ENCODE measurements around the gene LSM5. TPM values are rescaled to one million over a fixed set of nuclear protein-coding genes. Genes with fewer than 3 reads are reported as not detected.
"Not testable (repeated sequence)": the region's sequence is repeated elsewhere in the genome, so short reads cannot be mapped to it uniquely, and the experiment has no call there.

Gene LSM5
- total RNA-seq, 2 experiments from 2014 or later = 132 to 141 TPM

DNA sequence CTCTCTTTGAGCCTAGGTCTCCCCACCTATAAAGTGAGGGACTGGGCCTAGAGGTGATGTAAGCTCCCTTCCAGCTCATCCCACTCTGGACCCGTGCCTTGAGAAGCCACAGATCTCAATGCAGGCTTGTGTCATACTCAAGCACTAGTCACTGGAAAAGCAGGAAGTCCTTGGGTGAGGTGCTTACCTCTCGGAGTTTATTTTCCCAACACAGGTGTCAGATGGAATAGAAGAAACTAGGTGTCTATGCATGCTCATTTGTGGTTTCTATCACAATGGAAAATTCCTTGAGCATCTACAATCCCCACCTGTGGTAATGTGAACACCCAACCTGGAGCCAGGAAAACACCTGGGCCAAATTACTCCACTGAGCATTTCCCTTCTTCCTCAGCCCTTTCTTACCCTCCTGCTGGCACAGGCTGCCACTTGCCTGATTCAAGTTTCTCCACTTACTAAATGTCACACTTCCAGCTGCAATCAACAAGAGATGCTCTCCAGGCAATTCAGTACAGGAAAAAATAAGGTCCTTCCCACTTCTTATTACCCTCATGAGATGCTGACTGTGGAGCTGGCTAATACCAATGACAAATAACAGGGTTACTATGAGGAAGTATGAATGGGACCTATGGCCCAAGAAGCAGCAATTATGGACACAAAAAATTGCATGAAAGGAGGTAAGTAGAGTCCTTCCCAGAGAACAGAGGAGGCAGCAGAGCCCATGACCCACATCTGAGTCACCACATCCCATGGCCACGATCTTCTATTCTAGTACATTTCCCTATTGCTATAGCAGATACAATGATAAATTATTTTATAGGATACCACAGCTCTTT lies 13.1 kb downstream of the LSM5 start:
- Mint-ChIP-seq H3K4me1 (ENCODE audit: low read depth) (peaks cover 6% of the 10 kb centered on the region), H3K36me3 (ENCODE audit: low read depth) (no peaks in the 10 kb centered on the region), H3K27me3 (ENCODE audit: low read depth) (peaks cover under 1% of the 10 kb centered on the region), H3K9me3 (no peaks in the 10 kb centered on the region), H3K27ac (no peak overlapping the region), H3K4me3 (no peak overlapping the region)
- DNase-seq = no peak
- CTCF ChIA-PET = interaction anchor here (0.6 to 1.1 kb wide), 2 partner anchors 266 to 289 kb away, joined by 3 to 7 read pairs; no protein-coding TSS in a partner anchor
- intact Hi-C loops (cut with micrococcal nuclease) = no loop called here

DNA sequence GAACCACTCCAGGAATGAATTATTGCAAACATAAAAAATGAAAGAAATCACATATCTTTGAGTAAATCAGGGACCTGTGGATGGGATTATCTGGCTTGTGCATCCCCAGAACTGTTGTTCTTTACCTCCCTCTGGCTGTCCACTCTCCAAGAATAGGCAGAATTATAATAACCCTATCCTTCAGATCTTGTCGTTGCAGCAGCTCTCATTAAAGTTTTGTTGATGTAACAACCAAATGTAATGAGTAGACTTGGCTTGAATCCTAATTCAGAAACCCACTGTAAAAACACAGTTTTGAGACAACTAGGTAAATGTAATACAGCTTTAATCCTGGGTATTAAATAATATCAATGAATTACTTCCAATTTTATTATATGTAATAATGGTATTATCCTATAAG lies 16.2 kb downstream of the LSM5 start:
- CTCF ChIA-PET = no interaction called here
- Mint-ChIP-seq H3K4me1 (ENCODE audit: low read depth) (no peaks in the 10 kb centered on the region), H3K4me3 (no peak overlapping the region), H3K9me3 (no peaks in the 10 kb centered on the region), H3K27me3 (ENCODE audit: low read depth) (peaks cover 1% of the 10 kb centered on the region), H3K36me3 (ENCODE audit: low read depth) (no peaks in the 10 kb centered on the region), H3K27ac (no peak overlapping the region)
- intact Hi-C loops (cut with micrococcal nuclease) = no loop called here
- no peak for DNase-seq

DNA sequence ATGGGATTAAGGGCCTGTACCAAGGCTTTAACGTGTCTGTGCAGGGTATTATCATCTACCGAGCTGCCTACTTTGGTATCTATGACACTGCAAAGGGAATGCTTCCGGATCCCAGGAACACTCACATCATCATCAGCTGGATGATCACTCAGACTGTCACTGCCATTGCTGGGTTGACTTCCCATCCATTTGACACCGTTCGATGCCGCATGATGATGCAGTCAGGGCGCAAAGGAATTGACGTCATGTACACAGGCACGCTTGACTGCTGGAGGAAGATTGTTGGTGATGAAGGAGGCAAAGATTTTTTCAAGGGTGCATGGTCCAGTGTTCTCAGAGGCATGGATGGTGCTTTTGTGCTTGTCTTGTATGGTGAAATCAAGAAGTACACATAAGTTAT lies 18.2 kb downstream of the LSM5 start:
- no peak for DNase-seq
- Mint-ChIP-seq H3K36me3 (ENCODE audit: low read depth) (no peaks in the 10 kb centered on the region), H3K27me3 (ENCODE audit: low read depth) (peaks cover 1% of the 10 kb centered on the region), H3K27ac (no peak overlapping the region), H3K4me1 (ENCODE audit: low read depth) (no peaks in the 10 kb centered on the region), H3K9me3 (no peaks in the 10 kb centered on the region), H3K4me3 (no peak overlapping the region)
- CTCF ChIA-PET = no interaction called here
- intact Hi-C loops (cut with micrococcal nuclease) = no loop called here

DNA sequence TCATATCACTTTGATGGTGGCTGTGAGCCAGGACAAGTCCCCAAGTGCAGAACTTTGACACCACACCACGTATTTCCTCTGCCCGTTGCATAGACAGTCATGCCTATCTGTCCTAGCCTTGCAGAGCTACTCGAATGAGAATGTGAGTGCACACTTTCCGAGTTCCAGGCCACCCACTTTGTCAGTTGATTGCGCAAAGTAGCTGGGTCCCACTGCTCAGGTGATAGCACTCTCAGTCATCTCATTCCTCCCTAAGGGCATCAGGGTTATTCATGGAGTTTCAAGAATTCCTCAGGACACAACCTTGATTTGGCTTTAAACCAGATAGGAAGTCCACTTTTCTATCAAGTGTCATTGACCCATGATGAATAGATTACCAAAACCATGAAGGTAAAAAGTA lies 19.3 kb downstream of the LSM5 start:
- intact Hi-C loops (cut with micrococcal nuclease) = no loop called here
- H3K27ac Mint-ChIP-seq = no peak overlapping the region

DNA sequence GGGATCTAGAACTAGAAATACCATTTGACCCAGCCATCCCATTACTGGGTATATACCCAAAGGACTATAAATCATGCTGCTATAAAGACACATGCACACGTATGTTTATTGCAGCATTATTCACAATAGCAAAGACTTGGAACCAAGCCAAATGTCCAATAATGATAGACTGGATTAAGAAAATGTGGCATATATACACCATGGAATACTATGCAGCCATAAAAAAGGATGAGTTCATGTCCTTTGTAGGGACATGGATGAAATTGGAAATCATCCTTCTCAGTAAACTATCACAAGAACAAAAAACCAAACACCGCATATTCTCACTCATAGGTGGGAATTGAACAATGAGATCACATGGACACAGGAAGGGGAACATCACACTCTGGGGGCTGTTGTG lies 20.2 kb downstream of the LSM5 start:
- H3K27ac Mint-ChIP-seq; H3K9me3 Mint-ChIP-seq; H3K27me3 Mint-ChIP-seq (ENCODE audit: low read depth); H3K36me3 Mint-ChIP-seq (ENCODE audit: low read depth); CTCF ChIA-PET; DNase-seq; H3K4me3 Mint-ChIP-seq; H3K4me1 Mint-ChIP-seq (ENCODE audit: low read depth); intact Hi-C loops (cut with micrococcal nuclease): not testable (repeated sequence)

More for the DNA sequence above, 19.3 kb downstream of the LSM5 start:
- Mint-ChIP-seq H3K27me3 (ENCODE audit: low read depth) (peaks cover 1% of the 10 kb centered on the region), H3K36me3 (ENCODE audit: low read depth) (no peaks in the 10 kb centered on the region), H3K9me3 (no peaks in the 10 kb centered on the region), H3K4me3 (no peak overlapping the region), H3K4me1 (ENCODE audit: low read depth) (no peaks in the 10 kb centered on the region)
- CTCF ChIA-PET = no interaction called here
- no peak for DNase-seq

DNA sequence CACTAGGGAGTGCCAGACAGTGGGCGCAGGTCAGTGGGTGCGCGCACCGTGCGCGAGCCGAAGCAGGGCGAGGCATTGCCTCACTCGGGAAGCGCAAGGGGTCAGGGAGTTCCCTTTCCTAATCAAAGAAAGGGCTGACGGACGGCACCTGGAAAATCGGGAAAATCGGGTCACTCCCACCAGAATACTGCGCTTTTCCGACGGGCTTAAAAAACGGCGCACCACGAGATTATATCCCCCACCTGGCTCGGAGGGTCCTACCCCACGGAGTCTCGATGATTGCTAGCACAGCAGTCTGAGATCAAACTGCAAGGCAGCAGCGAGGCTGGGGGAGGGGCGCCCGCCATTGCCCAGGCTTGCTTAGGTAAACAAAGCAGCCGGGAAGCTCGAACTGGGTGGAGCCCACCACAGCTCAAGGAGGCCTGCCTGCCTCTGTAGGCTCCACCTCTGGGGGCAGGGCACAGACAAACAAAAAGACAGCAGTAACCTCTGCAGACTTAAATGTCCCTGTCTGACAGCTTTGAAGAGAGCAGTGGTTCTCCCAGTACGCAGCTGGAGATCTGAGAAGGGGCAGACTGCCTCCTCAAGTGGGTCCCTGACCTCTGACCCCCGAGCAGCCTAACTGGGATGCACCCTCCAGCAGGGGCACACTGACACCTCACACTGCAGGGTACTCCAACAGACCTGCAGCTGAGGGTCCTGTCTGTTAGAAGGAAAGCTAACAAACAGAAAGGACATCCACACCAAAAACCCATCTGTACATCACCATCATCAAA lies 25.4 kb downstream of the LSM5 start:
- H3K4me3 Mint-ChIP-seq; H3K27ac Mint-ChIP-seq; CTCF ChIA-PET; H3K36me3 Mint-ChIP-seq (ENCODE audit: low read depth); H3K27me3 Mint-ChIP-seq (ENCODE audit: low read depth); H3K4me1 Mint-ChIP-seq (ENCODE audit: low read depth); H3K9me3 Mint-ChIP-seq; intact Hi-C loops (cut with micrococcal nuclease); DNase-seq: not testable (repeated sequence)

DNA sequence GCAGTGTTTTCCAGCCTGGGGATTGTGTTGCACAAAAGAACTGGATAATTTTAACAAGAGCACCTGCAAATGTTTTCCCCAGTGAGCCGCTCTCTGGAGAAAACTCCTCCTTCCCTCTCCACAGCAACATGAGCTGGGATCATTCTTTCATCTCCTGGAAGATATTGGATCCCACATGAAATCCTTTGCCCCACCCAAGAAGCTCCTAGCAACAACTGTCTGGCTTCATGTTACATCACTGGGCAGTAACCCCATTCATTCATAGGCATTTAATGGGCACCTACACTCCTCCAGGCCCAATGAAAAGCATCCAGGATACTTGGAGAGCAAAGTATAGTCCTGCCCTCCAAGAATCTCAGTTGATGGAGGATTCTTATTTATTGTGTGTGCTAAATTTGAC lies 27.2 kb downstream of the LSM5 start:
- Mint-ChIP-seq H3K36me3 (ENCODE audit: low read depth) (no peaks in the 10 kb centered on the region), H3K4me1 (ENCODE audit: low read depth) (no peaks in the 10 kb centered on the region), H3K9me3 (no peaks in the 10 kb centered on the region), H3K4me3 (no peak overlapping the region), H3K27ac (no peak overlapping the region), H3K27me3 (ENCODE audit: low read depth) (no peaks in the 10 kb centered on the region)
- intact Hi-C loops (cut with micrococcal nuclease) = no loop called here
- DNase-seq = no peak
- CTCF ChIA-PET = no interaction called here

DNA sequence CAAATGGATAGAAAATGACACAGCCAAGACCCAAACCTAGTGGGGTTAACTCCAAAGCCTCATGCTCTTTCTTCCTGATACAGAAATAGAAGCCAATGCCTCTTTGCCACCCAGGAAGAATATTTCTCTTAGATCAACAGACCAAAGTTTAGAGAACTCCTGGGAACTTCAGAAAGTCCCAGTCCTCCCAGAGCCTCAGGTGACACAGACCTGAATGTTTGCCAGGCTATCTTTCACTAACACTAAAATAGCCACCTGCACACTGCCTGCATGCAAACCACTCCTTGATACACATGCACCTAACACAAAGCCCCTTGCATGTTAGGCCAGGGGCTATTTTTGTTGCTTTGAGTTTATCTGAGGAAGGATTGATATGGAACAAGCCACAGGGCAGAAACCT lies 27.7 kb downstream of the LSM5 start:
- DNase-seq = no peak
- H3K36me3 Mint-ChIP-seq (ENCODE audit: low read depth) = no peaks in the 10 kb centered on the region
- H3K27ac Mint-ChIP-seq = no peak overlapping the region
- H3K4me1 Mint-ChIP-seq (ENCODE audit: low read depth) = no peaks in the 10 kb centered on the region
- H3K27me3 Mint-ChIP-seq (ENCODE audit: low read depth) = no peaks in the 10 kb centered on the region
- H3K4me3 Mint-ChIP-seq = no peak overlapping the region
- H3K9me3 Mint-ChIP-seq = no peaks in the 10 kb centered on the region
- intact Hi-C loops (cut with micrococcal nuclease) = no loop called here
- CTCF ChIA-PET = no interaction called here

DNA sequence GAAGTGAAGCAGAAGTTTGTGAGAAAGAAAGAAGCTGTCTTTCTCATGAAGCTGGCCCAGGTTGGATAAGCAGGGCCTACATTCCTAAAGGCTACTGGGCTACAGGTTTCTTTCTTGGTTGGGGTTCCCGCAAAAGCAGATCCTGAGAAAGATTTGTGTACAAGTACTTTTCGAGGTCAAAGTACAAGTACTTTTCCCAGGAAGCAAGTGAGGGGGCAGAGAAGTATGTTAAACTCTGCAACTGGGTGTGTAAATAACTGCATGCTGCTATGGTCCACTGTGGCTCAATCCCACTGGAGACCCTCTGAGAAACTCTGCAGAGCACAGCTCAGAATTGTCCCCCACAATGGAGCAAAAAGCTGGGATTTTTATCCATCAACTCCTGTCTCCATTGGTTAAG lies 28.7 kb downstream of the LSM5 start:
- no peaks in the 10 kb centered on the region for H3K4me1 Mint-ChIP-seq (ENCODE audit: low read depth)
- H3K4me3 Mint-ChIP-seq = no peak overlapping the region
- no peak overlapping the region for H3K27ac Mint-ChIP-seq
- intact Hi-C loops (cut with micrococcal nuclease) = no loop called here
- CTCF ChIA-PET = no interaction called here
- no peaks in the 10 kb centered on the region for H3K36me3 Mint-ChIP-seq (ENCODE audit: low read depth)
- no peak for DNase-seq
- H3K9me3 Mint-ChIP-seq = no peaks in the 10 kb centered on the region
- no peaks in the 10 kb centered on the region for H3K27me3 Mint-ChIP-seq (ENCODE audit: low read depth)

DNA sequence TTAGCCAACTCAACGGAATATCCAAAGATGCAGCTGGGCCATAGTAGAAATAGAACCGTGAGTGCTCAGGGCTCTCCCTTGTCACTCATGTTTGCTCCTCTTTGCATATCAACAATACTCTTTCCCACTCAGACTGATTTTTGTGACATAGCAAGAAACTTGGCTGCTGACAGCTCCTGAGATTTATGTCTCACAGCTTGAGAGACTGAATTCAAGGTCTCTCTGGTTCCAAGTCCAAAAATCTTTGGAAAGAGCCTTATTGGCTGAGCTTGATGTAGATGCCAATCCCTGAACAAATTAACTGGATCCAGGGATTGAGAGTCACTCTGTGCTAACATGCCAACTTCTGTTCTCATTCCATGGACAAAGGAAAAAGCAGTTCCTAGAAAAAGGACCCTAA lies 30.4 kb downstream of the LSM5 start:
- intact Hi-C loops (cut with micrococcal nuclease) = no loop called here
- no peaks in the 10 kb centered on the region for H3K27me3 Mint-ChIP-seq (ENCODE audit: low read depth)
- H3K27ac Mint-ChIP-seq = no peak overlapping the region
- no peak for DNase-seq
- H3K4me3 Mint-ChIP-seq = no peak overlapping the region
- no peaks in the 10 kb centered on the region for H3K9me3 Mint-ChIP-seq
- CTCF ChIA-PET = interaction anchor here (0.9 to 1.3 kb wide), 2 partner anchors 20 to 676 kb away, joined by 3 read pairs; no protein-coding TSS in a partner anchor
- H3K4me1 Mint-ChIP-seq (ENCODE audit: low read depth) = no peaks in the 10 kb centered on the region
- no peaks in the 10 kb centered on the region for H3K36me3 Mint-ChIP-seq (ENCODE audit: low read depth)

DNA sequence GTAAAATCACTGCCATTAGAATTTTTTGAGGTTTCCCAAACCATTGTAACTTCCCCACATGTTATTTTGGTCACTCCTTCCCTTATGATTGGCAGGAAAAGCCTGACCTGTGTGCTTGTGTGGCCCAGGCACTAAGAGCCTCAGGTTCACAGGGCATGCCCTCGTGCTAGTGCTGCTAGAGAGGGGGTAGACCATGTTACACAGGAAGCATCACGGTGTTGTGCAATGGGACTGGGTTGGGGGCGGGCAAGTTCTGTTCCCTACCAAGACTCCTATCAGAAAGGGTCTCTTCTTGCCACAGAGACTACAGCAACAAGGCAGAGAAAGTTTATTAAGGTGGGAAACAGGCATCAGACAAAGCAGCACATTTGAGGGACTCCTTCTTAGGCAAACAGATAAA lies 32.2 kb downstream of the LSM5 start:
- no peaks in the 10 kb centered on the region for H3K36me3 Mint-ChIP-seq (ENCODE audit: low read depth)
- no peak overlapping the region for H3K4me3 Mint-ChIP-seq
- no peak for DNase-seq
- H3K27me3 Mint-ChIP-seq (ENCODE audit: low read depth) = peaks cover 1% of the 10 kb centered on the region
- intact Hi-C loops (cut with micrococcal nuclease) = no loop called here
- CTCF ChIA-PET = interaction anchor here (0.7 kb wide), 1 partner anchor 62 kb away, joined by 4 read pairs; no protein-coding TSS in a partner anchor
- no peaks in the 10 kb centered on the region for H3K4me1 Mint-ChIP-seq (ENCODE audit: low read depth)
- H3K27ac Mint-ChIP-seq = no peak overlapping the region
- no peaks in the 10 kb centered on the region for H3K9me3 Mint-ChIP-seq

DNA sequence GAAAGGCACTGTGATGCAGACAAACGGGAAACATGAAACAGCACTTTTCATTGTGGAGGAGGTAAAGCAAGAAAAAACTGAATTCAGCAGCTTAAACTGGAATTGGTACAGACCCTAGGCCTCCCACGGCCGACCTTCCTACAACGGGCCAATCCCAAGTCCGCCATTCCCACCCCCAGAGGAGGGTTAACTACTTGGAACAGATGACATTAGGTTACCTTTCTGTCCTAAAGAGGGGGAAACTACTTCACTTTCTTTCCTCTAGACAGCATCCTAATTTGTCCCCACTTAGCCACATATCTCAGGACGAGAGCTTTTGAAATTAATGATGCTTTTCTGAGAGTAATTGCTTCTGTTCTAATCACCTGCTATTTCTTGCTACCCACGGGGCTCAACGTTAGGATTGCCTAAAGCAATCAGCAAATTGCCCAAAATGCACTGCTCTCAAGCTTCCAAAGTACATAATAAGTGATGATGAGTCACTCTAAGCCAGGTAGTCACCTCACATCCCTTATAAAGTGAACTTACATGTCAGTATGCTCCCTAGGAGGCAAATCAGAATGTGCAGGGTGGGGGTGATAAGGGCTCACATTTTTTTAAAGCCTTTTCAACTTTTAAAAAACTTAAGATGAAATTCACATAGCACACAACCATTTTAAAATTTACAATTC lies 36.7 kb downstream of the LSM5 start:
- no peak overlapping the region for H3K27ac Mint-ChIP-seq
- intact Hi-C loops (cut with micrococcal nuclease) = no loop called here
- no peak overlapping the region for H3K4me3 Mint-ChIP-seq
- H3K36me3 Mint-ChIP-seq (ENCODE audit: low read depth) = peaks cover 1% of the 10 kb centered on the region
- H3K4me1 Mint-ChIP-seq (ENCODE audit: low read depth) = no peaks in the 10 kb centered on the region
- DNase-seq = no peak
- H3K9me3 Mint-ChIP-seq = no peaks in the 10 kb centered on the region
- CTCF ChIA-PET = no interaction called here
- peaks cover 5% of the 10 kb centered on the region for H3K27me3 Mint-ChIP-seq (ENCODE audit: low read depth)
